HFF-Myc (cell line): ENCODE data around the gene WDR38.

ENCODE experiments used
- DNase-seq: peaks from one replicate; pipeline ENCODE4 v3.0.0-alpha.2; 2011; ENCODE audit warnings: low read depth; ENCODE audit errors: extremely low read depth
- H3K4me3 ChIP-seq: replicated peaks from 2 replicates; pipeline ENCODE4 v1.5.1; 2011; ENCODE audit warnings: low read depth, mild to moderate bottlenecking, control low read depth, low read length
- TF ChIP-seq, protein P1 (sequence below): IDR thresholded peaks from 2 replicates; pipeline ENCODE4 v1.5.1; 2012; ENCODE audit warnings: mild to moderate bottlenecking, low read depth, low read length, control low read depth; ENCODE audit errors: missing control alignments

The WDR38 gene

DNA sequence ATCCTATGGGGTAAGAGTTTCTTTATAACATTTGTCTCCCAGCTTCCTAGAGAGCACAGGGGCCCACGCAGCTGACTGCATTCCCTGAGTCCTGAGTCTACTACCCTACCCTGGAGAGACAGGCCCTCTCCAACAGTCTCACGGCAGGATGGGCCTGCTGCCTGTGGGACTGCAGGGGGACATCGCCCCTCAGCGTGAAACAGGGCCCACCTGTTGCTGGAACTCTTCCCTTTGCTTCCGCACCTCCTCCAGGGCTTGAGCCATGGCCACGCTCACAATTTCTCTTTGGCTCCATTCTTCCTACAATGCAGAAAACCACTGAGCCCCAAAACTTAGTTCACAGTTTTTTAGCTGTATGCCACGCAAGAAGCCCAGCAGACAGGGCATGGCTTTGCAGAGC lies 36.9 kb downstream of the WDR38 start:
- no peak for DNase-seq
- TF ChIP-seq, protein P1, sequence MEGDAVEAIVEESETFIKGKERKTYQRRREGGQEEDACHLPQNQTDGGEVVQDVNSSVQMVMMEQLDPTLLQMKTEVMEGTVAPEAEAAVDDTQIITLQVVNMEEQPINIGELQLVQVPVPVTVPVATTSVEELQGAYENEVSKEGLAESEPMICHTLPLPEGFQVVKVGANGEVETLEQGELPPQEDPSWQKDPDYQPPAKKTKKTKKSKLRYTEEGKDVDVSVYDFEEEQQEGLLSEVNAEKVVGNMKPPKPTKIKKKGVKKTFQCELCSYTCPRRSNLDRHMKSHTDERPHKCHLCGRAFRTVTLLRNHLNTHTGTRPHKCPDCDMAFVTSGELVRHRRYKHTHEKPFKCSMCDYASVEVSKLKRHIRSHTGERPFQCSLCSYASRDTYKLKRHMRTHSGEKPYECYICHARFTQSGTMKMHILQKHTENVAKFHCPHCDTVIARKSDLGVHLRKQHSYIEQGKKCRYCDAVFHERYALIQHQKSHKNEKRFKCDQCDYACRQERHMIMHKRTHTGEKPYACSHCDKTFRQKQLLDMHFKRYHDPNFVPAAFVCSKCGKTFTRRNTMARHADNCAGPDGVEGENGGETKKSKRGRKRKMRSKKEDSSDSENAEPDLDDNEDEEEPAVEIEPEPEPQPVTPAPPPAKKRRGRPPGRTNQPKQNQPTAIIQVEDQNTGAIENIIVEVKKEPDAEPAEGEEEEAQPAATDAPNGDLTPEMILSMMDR, result no peak
- H3K4me3 ChIP-seq, result no peak overlapping the region

DNA sequence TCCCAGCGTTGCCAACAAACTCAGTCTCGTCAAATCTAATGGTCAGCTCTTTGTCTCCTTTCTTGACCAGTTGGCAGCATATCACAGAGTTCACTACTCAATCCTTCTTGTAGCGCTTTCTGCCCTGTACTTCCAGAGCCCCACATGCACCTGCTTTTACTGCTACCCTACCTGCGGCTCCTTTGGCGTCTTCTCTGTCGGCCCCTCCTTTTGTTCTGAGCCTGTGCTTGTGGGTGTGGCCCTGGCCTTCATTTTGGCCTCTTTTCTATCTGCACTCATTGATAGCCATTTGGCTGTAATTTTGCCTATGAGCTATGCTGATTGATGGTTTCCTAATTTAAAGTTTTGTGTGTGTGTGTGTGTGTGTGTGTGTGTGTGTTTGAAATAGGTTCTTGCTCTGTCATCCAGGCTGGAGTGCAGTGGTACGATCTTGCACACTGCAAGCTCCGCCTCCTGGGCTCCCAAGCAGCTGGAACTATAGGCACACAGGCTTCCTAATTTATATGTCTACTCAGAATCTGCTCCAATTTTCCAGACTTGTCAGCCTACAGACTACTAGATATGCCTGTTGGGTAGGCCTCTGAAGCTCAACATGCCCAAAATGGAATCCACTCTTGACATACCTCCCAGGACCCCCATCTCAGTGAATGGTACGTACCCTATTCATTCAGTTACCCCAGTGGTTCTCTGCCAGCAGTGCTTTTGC lies 40.9 kb downstream of the WDR38 start:
- TF ChIP-seq, protein P1, result no peak
- no peak overlapping the region for H3K4me3 ChIP-seq
- DNase-seq, result no peak

DNA sequence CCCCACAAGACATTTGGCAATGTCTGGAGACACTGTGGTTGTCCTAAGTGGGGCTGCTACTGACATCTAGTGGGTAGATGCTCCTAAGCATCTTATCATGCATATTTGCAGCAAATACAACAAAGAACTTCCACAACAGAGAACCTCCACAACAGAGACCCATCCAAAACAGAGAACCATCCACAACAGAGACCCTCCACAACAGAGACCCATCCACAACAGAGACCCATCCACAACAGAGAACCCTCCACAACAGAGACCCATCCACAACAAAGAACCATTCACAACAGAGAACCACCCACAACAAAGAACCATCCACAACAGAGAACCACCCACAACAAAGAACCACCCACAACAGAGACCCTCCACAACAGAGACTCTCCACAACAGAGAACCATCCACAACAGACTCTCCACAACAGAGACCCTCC lies 41.5 kb downstream of the WDR38 start:
- DNase-seq, result peak; percentile 14
- TF ChIP-seq, protein P1, result peak; percentile 56
- H3K4me3 ChIP-seq, result no peak overlapping the region

DNA sequence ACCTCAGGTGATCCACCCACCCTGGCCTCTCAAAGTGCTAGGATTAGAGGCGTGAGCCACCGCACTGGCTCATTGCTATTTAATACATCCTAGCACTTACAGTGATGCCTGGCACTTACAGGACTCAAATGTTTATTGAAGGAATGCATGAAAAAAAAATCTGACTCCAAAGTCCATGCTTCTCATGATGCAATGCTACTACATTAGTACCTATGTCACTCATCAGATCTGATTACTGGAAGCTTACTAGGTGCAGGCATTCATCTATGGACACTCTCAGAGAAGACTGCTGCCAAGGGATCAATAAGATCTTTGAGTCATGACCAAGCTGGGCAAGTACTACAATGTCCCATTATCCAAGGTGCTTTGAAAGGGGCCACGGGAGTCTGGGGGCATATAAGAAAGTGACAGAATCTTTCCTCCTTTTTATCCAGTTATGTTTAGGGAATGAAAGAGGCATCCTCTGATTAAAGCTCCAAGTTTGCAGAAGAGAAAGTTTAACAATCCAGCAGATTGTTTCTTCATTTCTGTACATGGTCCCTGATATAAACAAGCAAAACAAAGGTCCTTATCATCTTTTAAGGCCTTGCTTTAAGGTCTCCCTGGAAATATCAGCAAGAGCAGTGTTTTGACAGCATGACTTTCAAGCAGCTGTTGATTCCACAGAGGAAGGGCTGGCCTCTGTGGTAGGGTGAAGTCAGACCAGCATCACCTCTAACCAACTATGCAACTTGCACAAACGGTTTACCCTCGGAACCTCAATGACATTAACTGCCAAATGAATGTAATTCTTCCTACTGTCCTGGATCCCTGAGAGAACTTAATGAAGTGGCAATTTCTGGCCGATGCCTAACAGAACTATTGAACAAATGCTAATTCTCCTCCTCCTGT lies 44.6 kb downstream of the WDR38 start:
- no peak overlapping the region for H3K4me3 ChIP-seq
- DNase-seq, result no peak
- TF ChIP-seq, protein P1, result no peak

DNA sequence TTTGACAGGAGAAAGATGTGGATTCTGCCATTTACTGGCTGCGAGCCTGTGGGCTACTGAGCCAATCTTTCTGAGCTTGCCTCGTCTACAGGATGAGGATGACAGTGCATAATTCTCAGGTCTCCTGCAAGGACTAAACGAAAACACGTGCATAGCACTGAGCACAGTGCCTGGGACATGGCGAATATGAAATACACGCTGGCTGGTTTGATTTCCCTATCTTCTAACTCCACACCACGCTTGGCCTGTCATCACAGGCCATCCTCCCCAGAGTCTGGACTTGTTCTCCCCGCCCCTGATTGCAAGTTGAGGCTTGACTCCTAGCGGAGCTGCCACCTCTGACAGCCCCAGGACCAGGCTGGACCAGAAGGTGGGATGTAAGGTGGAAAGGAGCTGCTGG lies 46.6 kb downstream of the WDR38 start:
- DNase-seq, result no peak
- no peak overlapping the region for H3K4me3 ChIP-seq
- TF ChIP-seq, protein P1, result no peak

DNA sequence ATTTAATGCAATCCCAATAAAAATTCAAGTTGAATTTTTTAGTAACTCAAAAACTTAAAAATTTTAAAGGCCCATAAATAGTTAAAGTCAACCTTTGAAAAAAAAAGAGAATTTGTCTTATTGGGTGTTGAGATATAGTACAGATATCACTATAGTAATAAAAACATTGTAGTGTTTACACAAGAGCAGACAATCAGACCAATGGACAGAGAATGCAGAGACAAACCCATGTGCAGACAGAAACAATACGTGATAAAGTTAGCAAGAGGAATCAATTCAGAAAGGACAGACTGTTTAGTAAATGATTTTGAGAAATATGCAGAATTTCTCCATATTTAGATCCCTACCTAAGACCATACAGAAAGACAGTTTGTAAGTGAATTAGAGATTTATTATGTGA lies 53.7 kb downstream of the WDR38 start:
- TF ChIP-seq, protein P1, result no peak
- H3K4me3 ChIP-seq, result no peak overlapping the region
- DNase-seq, result no peak
